NCI-H1694 (cell line): ENCODE results near the gene HMCN2.

Experiments used
- DNase-seq: peaks from one replicate; lab custom pipeline; 2025; lab: John Stamatoyannopoulos, UW

The HMCN2 gene

DNA sequence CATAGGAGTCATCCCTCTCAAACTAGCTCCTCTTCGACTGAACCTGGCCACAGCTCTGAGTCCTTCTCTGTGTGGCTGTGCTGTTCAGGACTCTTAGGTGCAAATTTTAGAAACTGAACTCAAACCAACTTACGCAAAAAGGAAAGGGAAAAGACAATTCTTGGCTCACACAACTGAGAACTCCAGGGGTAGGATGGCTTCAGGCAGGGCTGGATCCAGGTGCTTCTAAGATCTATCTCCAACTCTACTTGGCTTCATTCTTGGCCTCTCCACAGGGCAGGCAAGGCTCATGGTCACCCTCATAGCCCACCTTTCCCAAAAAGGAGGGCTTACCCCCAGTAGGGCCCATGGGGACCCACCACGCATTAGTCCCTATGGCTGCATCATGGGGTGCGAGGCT, 187.3 kb downstream of the HMCN2 start:
- no peak for DNase-seq

DNA sequence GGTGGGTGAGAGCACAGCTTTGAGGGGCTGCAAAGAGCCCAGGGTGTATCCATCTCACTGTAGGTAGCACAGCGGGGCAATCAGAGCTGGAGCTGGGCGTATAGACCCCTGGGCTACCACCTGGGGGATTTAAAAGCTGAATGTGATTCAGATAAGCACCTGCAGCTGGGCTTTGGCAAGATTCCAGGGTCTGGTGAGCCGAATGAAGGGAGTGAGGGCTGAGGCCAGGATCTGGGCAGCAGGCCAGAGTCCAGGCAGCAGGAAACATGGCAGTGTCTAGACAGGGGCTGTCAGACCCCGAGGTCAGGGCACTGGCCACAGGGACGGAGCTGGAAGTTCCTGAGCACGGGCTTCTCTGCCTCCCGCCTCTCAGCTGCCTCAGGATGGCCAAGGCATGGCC, 187.9 kb downstream of the HMCN2 start:
- DNase-seq = no peak

DNA sequence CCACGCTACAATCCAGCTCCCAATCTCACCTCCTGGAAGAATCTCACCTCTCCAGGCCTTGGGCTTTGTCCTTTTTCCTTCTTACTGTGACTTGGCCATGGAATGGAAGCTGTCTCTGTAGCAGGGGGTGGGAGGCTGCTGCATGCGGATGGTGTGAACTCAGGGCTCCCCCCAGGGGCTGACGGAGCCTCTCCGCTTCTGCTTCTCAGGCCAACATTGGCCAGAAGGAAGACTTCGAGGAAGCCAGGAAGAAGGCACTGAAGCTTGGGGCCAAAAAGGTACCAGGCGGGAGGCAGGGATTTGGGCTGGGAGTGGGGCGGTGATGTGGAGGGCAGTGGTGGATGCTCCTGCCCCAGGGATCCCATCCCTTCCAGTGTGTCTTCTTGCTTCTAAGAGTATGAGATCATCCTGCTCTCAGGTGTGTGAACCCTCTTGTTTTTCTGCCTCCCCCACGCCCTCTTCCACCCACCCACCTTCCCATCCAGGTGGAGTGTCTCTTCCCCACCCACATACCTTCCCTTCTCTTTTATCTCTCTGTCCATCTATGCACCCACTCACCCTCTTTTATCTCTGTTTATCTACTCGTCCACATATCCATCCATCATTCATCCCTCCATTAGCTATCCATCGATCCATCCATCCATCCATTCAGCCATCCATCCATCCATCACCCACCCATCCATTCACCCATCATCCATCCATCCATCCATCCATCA, 188.7 kb downstream of the HMCN2 start:
- DNase-seq = no peak

DNA sequence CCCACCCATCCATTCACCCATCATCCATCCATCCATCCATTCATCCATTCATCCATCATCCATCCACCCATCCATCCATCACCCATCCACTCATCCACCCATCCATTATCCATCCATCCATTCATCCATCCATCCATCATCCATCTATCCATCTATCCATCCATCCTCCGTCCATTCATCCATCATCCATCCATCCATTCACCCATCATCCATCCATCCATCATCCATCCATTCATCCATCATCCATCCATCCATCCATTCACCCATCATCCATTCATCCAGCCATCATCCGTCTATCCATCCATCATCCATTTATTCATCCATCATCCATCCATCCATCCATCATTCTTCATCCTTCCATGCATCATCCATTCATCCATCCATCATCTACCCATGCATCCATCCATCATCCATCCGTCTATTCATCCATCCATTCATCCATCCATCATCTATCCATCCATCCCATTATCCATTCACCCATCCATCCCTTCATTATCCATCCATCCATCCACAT, 189.3 kb downstream of the HMCN2 start:
- no peak for DNase-seq

DNA sequence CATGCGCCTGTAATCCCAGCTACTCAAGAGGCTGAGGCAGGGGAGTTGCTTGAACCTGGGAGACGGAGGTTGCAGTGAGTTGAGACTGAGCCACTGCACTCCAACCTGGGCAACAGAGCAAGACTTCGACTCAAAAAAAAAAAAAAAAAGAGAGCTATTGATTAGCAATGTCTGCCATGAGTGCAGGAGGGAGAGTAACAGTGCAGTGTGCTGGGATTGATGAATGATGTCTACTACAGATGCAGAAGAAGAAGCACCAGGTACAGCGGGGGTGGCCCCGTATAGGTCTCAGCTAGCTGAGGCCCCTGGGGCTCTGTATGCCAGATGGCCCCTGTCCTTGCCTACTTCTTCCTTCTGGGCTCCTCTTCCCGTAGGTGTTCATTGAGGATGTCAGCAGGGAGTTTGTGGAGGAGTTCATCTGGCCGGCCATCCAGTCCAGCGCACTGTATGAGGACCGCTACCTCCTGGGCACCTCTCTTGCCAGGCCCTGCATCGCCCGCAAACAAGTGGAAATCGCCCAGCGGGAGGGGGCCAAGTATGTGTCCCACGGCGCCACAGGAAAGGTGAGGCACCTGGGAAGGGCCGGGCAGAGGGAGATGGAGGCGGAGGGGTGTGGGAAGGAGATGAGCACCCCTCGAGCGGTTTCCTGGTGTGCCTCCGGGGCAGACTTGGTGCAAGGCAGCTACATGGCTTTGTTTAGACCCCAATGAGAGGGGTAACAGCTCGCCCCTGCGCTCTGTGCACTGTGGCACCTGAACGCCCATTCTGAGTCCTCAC, 192.7 kb downstream of the HMCN2 start:
- no peak for DNase-seq

DNA sequence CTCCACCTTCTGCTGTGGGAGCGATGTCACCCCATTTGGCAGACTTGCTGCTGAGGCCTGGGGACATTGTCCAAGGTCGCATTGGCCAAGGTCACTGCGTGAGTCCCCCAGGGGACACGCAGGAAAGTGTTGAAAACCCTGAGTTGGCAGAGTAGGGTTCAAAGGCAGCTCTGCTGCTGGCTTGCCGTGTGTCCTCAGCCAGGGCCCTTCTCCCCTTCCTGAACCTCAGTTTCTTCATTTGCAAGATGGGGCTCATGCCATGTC, 193.2 kb downstream of the HMCN2 start:
- no peak for DNase-seq

DNA sequence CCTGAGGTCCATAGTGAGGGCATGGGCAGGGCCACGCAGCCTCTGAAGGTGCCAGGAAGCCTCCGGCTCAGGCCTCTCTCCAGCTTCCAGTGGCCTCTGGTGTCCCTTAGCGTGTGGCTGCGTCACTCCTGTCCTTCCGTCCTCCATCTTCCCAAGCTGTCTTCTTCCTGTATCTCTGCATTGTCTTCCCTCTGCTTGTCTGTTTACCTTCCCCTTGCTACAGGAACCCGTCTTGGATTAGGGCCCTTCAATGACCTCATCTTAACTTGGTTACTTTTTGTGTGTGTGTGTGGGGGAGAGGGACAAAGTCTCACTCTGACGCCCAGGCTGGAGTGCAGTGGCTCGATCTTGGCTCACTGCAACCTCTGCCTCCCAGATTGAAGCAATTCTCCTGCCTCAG, 193.6 kb downstream of the HMCN2 start:
- no peak for DNase-seq

DNA sequence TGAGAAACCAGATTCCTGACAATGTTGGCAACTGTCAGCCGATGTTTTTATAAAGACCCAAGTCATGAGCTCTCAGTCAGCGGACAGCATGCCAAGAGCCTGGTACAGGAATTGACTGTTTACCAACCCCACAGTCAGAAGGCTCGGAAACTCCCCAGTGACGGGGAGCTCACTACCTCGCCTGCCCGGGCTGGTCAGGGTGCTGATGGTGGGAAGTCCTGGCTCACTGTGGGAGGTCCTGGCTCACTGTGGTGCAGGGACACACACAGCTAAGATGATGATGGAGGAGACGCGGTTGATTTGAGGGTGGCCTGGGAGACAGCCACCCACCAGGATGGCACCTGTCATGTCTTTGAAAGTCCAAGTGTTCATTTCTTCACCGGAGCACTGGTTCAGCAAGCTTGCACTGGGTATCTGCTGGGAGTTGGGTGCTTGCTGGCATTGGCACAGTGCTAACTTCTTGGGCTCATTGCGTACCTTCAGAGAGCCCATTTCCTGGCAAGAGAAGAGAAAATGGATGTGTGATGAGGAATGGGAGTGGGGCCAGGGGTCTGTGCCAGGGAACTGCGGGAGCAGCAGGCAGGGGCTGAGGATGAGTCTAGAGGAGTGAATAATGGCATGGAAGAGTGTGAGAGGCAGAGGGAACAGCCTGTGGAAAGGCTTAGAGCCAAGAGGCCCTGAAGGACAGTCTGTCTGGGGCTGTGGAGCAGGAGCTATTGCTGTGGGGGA, 194.5 kb downstream of the HMCN2 start:
- no peak for DNase-seq

DNA sequence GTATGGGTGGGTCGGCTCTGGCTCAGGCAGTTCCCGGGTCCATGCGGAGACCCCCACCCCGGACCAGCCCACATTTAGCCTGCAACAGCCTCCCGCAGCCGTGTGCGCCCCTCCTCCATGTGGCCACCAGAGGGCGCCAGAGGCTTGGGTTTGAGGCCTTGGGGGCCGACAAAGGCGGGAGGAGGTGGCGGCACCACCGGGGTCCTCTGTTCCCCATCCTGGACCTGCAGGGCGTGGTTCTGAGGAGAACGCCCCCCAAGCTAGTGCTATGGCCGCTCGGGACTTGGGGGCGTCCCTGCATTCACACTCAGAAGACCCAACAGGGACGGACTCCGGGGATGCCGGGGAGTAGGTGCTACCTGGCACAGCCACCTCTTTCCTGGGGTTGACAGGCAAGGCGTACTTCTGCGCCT, 195.7 kb downstream of the HMCN2 start:
- peak; percentile 45 for DNase-seq

DNA sequence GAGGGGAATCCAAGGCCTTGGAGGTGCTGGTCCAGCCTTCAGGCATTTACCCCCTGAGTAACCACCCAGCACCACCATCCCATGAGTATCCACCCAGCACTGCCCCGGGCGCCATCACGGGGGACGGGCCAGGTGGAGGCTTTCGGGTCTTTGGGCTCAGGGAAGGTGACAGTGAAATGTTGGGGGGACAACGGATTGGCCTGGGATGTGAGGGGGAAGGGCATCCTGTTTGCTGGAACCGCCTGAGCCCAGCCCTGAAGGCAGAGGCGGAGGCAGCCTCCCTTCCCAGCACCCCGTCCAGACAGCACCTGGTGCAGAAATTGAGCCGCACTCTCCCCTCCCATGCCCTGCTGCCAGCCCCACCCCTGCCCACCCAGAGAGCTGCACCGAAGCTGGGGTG, 196.2 kb downstream of the HMCN2 start:
- DNase-seq = no peak

DNA sequence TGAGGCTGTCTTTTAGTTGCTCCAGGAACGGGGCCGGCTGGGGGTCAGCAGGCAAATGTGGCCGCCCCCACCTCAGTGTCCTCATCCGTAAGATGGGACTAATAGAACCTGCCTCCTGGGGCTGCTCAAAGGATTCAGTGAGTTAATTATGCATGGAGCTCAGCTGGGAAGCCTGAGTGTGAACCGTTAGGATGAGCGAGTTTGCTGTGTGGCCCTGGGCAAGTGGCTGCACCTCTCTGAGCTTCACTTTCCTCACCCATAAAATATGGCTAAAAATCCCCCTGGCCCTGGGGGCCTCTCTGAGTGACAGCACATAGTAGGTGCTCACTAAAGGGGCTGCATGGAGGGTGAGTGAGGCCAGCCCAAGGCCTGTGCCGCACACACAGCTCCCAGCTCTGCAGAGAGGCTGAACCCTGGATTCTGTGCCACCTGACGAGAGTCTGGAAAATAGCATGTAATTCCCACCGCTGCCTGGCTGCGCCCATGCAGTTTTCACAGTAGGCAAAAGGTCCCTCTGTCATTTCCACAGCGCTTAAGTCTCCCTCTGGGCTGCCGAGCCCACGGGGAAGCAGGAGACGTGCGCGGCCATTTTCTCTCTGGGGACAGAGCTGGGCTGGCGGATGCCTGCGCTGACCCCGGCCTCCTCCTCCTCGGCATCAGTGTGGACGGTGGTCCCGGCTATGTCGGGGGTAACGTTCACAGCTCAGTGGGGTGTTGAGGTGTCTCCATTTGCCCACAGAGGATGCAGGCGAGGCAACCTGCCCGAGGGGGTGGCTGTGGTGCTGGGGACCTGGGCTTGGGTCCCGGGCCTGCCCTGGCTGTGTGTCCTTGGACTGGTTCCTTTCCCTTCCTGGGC, 197.4 kb downstream of the HMCN2 start:
- no peak for DNase-seq

DNA sequence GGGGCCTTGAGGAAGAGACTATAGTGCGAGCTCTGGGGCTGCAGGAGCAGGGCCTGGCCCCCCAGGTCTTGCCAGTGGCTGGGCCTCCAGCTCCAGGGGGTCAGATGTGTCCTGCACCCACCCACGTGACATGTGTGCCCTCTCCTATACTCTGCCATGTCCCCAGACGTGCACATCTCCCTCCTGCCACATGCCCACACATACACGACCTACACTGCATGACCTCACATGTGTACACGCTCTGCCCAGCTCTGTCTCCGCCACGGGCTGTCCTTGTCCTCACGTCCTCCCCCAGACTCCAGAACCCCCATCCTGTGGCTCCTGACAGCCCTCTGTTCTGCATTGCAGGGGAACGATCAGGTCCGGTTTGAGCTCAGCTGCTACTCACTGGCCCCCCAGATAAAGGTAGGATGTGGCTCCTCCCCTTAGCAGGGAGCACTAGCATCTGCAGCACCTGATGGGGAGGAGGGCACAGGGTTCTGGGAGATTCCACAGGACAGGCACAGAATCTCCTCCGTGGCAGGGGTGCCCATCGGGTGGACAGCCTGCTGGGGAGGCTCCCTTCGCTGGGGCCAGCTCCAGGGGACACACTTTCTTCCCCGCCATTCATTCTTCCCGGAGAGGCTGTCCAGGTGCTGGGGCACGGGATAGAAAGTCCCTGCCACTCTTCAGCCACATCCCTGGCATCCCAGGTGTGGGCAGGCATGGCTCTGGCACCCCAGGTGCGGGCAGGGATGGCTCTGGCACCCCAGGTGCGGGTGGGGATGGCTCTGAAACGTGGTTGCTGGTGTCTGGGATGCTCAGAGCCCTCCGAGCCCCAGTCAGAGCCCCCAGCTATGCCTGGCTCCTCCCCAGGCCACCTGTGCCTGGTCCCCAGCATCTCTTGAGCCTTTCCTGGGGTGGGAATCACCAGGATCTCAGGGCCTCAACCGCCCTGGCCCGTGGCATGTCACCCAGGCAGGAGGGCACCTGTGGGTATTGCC, 198.5 kb downstream of the HMCN2 start:
- no peak for DNase-seq

DNA sequence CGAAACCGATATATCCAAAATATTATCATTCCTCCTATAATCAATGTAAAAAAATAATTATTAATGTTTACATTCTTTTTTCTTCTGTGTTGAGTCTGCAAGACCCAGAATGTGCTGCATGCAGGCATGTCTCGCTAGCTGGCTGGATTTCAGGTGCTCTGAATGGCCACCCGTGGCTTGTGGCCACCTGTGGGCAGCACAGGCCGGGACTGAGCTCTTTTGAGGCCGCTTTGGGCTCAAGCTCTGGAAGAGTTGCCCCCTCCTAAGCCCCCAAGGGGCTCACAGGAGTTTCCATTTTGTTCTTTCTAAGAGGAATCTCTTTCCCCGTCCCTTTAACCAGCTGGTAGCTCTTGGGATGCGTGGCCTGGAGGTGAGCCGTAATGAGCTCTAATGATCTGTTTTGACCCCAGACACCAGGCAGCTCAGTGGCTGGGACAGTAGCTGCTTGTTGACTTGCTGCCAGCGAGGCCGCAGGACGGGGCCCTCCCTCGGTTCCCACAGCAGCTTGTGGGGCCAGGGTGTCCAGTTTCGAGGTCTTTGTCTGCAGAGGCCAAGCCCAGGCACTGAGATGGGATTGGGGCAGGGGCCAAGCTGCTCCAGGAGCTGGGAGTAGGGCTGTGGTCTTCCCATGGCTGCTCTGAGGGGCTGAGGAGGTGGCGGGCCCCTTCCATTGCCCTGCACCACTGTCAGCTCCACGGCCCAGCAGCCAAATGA, 200.0 kb downstream of the HMCN2 start:
- DNase-seq = no peak

DNA sequence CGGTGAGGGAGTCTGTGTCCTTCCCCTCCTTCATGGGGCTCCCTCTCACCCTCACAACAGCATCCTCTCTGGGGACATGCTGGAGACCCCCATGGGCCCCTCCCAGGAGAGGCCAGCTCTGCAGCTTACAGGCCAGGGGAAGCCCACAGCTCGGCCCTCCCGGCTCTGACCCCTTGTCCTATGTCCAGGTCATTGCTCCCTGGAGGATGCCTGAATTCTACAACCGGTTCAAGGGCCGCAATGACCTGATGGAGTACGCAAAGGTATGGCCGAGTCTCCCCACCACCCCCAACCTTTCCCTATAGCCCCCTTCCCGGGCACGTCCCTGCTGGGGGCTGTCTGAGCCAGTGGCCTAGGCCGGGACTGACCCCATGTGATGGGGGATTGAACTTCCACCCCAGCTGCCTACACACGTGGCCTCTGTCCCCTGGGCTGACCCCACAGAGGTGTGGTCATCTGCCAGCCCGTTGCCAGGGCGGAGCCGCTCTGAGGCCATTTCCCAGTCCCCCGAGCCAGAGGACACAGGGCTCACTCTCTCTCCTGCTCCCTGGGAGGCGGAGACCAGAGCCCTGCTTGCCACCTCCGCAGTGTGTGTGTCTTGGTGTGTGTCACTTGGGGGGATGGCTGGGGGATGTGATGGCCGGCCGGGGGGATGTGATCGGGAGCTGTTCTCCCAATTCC, 201.1 kb downstream of the HMCN2 start:
- no peak for DNase-seq

DNA sequence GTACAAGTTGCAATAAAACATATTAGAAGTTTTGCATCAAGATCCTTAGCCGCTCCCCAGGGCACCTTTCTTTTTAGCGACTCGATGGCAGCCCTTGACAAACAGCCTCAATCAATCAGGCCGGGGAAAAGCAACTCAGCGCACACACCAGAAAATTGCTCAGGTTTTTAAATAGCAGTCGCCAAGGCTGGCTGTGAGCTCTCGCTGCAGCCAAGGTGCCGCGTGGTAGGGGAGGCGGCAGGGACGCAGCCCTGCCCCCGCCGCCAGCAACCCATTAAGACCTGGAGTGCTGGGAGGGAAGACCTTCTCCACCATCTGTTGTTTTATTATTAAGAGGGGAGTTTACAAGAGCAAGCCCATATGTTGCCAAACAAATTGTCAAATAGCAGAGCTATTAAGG, 201.8 kb downstream of the HMCN2 start:
- DNase-seq = peak; percentile 82

DNA sequence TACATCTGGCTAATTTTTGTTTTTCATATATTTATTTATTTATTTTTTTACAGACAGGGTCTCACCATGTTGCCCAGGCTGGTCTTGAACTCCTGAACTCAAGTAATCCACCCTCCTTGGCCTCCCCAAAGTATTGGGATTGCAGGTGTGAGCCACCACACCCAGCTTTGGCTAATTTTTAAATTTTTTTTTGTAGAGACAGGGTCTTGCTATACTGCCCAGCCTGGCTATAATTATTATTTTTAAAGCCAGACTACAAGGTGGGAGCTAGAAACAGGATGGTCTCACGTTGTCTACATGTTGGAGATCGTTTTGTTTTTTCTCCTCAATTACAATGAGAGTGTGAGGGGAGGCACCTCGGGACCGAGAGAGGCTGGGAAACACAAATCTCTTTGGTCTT, 203.0 kb downstream of the HMCN2 start:
- no peak for DNase-seq

DNA sequence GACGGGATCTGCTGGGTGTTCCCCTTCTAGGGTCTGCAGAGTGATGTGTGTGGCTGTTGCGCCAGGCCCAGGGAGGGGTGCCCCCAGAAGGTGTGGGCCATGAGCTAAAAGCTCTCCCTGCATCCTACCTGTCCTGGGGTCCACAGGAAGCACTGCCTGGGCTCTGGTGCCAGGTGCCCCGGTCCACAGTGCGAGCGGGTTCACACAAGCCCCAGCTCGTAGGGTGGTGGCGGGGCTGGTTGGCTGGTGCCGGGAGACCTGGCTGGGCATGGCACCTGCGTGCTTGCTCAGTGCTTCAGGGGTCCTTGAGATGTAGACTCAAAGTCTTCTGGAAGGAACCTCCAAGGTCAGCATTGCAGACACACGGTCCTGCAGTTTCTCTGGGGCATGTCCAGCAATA, 204.7 kb downstream of the HMCN2 start:
- no peak for DNase-seq

DNA sequence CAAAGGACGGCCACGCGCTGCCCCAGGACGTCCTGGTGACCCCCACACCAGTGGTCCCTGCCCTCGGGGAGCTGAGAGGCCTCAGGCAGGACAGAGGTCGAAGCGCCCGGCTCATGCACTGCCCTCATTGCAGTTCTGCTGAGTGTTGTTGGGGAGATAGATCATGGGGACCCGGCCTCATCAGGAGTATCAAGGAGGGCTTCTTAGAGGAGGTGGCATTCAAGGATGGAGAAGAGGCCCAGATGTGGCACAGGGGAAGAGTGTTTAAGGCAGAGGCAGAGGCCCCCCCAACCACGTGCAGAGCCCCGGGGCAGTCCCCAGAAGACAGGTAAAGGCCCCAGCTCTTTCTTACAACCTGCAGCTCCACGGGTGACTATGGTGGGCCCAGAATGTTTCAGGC, 205.4 kb downstream of the HMCN2 start:
- DNase-seq = no peak

DNA sequence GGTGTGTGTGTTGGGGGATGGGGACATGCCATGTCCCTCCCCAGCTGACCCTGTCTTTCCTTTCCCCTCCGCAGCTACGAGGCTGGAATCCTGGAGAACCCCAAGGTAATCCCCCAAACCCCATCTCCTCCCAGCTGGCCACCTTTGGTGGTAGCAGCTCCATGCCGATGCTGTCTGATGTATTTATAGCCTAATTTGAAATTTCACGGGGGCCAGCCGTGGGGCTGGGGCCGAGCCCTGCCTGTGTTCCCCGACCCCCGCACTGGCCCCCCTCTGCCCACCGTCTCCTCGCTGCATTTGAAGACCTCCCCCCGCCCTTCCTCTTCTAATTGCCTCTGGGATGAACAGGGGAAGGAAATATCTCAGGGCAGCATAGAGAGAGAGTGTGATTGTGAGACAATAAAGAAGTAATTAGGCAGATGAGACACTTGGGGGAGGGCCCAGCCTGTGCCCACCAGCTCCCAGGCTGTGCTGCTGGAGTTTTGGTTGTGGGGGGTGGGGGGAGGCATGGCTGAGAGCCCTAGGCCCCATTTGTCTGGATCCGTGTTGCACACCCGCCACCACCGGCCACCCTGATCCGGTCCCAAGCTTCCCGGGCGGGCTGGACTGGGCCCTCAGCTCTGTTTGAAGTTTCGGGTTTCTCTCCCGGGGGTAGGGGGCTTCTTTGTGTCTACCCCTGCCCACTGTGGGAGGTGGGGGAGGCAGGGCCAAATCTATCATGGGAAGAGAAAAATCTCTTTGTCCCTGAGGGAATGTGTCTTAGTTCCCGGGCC, 206.0 kb downstream of the HMCN2 start:
- DNase-seq = no peak
